GM18526 (cell line): ENCODE results near the gene FBXW11.

ENCODE experiments used
- POLR2A ChIP-seq: IDR thresholded peaks from 3 replicates; pipeline ENCODE4 v1.6.1; 2011; ENCODE audit not compliant: insufficient read length; ENCODE audit errors: extremely low read depth

Gene FBXW11

DNA sequence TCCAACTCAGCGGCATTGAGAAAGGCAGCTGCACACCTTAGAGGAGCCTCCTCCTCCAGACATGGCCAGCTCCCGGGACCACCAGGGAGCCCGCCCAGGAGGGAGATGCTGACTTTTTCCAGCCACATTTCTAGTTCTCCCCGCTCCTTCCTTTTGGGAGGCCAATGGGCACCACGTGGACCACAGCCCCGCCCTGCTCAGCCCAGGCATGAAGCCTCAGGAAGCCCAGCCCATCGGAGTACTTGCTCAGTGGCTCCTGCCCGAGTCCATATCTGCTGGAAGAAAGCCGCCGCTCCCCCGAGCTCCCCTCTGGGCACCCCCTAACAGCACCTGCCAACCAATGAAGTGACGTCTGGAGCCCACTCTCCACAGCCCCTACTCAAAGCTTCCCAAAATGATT lies 168.4 kb downstream of the FBXW11 start:
- no peak for TF ChIP-seq POLR2A

- TF ChIP-seq POLR2A, result no peak
Observed at GRCh38 chr5:171837522-171837921, 168.9 kb downstream of the FBXW11 start.

DNA sequence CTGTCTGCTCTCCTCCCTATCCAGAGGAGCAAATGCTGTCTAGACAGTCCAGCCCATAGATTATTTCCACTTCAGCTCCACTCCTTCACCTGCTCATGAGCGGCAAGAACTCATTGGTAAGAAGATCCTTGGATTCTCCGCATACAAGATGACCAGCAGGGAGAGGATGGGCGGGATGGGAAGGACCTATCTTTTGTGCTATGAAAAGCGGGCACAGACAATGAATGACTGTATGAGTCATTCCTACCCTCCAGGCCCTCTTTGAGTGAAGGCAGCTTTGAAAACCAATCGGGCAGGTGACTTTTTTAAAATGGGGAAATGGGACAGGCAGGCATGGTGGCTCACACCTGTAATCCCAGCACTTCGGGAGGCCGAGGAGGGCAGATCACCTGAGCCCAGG lies 171.4 kb downstream of the FBXW11 start:
- TF ChIP-seq POLR2A, result no peak

GRCh38 chr5:171834461-171834860 lies 172.0 kb downstream of the FBXW11 start:
- no peak for TF ChIP-seq POLR2A

DNA sequence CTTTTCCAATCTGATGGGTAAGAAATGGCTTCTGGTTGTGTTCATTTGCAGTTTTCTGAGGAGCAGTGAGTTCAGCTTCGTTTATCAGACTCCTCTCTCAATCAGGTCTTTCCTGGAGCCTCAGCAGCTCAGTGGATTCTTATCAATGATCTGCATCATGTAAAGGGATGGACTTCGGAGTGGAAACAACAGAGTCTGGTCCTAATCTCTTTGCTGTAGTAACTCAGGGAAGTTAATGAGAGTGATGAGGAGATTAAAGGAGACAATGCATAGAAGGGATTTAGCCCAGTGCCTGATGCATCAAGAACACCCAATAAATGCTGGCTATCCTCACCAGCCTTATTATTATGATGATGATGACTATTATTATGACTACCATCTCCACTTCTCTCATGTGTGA lies 173.7 kb downstream of the FBXW11 start:
- TF ChIP-seq POLR2A, result no peak

DNA sequence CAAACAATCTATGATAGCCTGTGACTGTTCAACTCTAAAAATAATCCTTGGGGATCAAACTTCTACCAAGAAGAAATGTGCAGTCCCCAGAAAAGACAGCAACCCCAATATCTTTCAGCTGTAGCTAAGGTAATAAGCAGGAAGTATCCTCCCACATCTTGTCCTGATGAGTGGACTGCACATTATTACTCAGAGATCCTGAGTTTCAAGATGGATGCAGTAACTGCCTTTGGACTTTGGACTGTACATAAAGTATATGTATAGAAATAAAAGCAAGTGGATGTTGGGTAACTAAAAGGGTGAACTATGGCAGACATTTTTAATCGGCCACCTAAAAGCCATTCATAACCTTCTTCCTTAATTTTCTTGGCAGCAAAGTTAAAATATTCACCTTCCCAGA lies 175.8 kb downstream of the FBXW11 start:
- TF ChIP-seq POLR2A, result no peak

DNA sequence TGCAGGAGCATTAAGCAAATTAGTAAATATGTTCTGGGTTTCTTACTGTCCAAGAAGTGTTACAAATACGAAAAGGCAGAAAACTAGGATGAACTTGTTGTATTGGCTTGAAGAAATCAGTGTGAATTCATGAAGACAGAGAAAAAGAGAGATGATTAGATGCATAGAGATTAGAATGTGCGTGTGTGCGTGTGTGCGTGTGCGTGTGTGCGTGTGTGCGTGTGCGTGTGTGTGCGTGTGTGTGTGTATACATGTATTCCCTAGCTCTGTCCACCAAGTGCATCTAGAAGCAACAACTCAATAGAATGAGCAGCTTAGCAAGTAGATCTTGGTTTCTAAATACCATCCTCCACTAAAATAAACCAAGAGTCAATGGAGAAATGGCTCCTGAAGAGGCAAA lies 179.3 kb downstream of the FBXW11 start:
- TF ChIP-seq POLR2A, result no peak

DNA sequence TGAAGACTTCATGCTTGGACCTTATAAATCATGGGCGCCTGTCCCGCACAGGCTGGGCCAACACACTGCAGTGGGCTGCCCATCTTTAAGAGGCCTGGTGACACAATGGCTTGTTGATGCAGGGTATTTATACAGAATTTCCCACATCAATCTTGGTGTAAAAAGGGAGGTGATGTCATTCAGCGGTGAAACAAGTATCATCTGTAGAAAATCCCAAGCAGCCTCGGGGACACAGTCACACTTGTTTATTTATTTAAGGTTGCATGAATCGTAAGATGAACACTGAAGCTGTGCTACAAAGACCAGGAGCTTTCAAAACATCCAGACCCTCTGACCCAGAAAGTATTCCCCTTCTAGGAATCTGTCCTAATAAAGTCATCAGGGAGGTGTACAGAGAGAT lies 180.3 kb downstream of the FBXW11 start:
- no peak for TF ChIP-seq POLR2A

GRCh38 chr5:171825051-171825450 lies 181.4 kb downstream of the FBXW11 start:
- no peak for TF ChIP-seq POLR2A

GRCh38 chr5:171823269-171823668 lies 183.2 kb downstream of the FBXW11 start:
- no peak for TF ChIP-seq POLR2A

DNA sequence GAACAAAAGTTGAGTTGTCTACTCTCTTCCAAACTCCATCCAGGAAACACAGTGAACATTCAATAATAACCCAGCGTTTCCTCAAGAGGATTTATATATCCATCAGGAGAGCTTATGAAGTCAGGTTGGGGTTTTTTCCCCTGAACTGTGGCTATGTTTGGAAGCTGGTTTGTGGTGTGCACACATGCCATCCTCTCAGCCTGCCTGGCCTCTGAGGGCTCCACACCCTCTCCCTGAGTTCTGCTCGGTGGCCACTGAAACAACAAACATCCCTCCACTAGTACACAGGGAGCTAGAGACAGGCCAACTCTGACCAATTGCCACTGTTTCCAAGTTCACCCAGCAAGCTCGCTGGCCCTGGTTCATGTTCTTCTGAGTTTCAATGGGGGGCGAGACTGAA lies 185.2 kb downstream of the FBXW11 start:
- no peak for TF ChIP-seq POLR2A

DNA sequence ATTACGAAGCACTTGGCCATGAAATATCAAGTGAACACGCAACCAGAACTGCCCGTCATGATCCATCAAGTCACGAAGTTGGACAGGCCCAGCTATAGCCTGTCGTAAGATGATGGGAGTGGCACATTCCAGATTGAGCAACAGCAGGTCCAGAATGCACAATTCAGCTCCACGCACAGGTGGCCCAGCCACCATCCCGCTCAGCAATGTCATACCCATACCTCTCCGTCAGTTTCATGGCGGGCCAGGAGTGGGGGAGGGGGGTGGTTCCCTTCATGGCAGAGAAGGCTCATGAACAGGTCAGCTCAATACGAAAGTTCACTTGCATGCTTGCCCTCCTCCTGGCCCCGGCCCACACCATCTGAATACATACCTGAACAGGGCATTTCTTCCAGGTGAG lies 185.9 kb downstream of the FBXW11 start:
- no peak for TF ChIP-seq POLR2A

DNA sequence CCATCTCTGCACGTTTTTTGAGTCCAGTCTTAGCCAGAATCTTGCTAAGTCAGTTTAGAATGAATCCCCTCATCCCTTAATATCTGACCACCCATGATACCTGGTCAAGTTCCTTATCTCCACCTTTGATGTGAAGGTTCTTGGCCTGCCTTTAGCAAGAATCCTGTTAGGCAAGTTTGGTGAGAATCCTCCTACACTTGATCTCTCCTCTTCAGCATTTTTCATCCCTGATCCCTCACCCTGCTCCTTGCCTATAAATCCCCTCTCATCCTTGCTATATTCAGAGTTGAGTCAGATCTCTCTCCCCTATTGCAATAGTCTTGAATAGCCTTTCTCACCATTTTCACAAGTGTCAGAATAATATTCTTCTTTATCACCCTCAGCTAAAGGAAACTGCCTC lies 189.8 kb downstream of the FBXW11 start:
- no peak for TF ChIP-seq POLR2A

- TF ChIP-seq POLR2A, result no peak
Observed at GRCh38 chr5:171813813-171814490, 192.5 kb downstream of the FBXW11 start.

DNA sequence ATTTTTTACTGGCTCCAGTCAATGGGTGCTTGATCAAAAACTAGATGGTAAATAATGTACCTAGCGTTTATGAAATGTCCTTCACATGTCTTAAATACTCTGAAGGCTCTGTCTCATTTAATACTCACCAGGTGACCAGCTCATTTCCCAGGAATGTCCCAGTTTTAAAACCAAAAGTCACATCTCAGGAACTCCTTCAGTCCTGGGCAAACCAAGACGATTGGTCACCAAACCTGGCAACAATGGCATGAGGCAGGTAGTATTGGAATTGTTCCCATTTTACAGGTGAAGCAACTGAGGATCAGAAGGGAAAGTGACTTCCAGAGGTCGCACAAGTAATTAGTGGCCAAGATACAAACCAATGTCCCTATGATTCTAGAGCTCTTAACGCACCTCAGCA lies 193.2 kb downstream of the FBXW11 start:
- TF ChIP-seq POLR2A, result no peak
